Coronary artery (tissue), 2 donors: Measurements from ENCODE around the gene PPP3CA.

Experiments used
- DNase-seq: peaks from one replicate; pipeline ENCODE4 v3.0.0-alpha.2; 2017; ENCODE audit warnings: low spot score
- H3K27ac ChIP-seq, 2 donors: fragments of 200-600 bp; sonication (generic); one replicate each; pipeline ENCODE4 v1.5.1; 2016 to 2019
- H3K4me3 ChIP-seq: fragments of 200-600 bp; sonication (generic); 2 replicates; pipeline ENCODE4 v1.5.1; 2016; ENCODE audit warnings: mild to moderate bottlenecking, moderate library complexity
- TF ChIP-seq, protein P1 (sequence below): fragments of 200-600 bp; sonication (generic); IDR thresholded peaks from one replicate; pipeline ENCODE4 v1.5.1; 2019; ENCODE audit warnings: antibody characterized with exemption

Gene PPP3CA

DNA sequence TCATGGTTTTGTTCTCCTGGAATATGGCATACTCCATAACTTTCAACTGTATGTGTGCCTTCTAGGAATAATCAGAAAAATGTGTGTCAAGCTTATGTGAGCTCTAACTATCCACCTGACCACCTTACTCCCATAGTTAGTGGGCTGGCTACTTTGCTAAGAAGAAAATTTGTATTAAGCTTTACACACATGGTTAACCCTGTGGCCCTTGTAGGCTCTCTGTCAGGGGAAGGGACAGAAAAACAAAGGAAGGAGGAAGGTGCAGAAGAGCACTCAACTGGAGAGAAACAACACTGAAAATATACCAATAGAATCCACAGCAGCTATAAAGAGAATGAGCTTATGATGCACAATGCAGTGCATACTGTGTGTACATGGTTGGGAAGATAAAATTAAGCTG is 84.6 kb downstream of the PPP3CA start:
- TF ChIP-seq, protein P1, sequence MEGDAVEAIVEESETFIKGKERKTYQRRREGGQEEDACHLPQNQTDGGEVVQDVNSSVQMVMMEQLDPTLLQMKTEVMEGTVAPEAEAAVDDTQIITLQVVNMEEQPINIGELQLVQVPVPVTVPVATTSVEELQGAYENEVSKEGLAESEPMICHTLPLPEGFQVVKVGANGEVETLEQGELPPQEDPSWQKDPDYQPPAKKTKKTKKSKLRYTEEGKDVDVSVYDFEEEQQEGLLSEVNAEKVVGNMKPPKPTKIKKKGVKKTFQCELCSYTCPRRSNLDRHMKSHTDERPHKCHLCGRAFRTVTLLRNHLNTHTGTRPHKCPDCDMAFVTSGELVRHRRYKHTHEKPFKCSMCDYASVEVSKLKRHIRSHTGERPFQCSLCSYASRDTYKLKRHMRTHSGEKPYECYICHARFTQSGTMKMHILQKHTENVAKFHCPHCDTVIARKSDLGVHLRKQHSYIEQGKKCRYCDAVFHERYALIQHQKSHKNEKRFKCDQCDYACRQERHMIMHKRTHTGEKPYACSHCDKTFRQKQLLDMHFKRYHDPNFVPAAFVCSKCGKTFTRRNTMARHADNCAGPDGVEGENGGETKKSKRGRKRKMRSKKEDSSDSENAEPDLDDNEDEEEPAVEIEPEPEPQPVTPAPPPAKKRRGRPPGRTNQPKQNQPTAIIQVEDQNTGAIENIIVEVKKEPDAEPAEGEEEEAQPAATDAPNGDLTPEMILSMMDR: no peak
- Histone ChIP-seq H3K27ac (no peak overlapping the region), H3K4me3 (no peak overlapping the region)
- DNase-seq: no peak

DNA sequence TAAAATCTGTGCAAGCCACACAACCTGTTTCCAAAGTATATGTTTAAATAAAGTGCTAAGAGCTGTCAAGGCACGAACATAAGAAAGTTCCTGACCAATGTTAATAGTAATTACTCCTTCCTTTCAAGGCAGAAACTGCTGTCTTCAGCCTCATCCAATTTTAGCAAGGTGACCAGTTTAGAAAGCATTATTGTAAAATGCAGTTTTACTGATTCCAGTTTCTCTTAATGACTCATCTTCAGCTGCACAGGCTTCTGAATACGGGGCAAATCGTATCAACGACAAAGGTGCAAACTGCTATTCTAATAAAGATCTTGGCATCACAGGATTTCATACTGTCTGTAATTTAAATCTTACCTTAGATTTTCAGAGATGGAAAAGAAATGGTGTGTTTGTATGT is 87.5 kb downstream of the PPP3CA start:
- TF ChIP-seq, protein P1: no peak
- Histone ChIP-seq H3K4me3 (no peak overlapping the region), H3K27ac (no peak overlapping the region)
- no peak for DNase-seq

DNA sequence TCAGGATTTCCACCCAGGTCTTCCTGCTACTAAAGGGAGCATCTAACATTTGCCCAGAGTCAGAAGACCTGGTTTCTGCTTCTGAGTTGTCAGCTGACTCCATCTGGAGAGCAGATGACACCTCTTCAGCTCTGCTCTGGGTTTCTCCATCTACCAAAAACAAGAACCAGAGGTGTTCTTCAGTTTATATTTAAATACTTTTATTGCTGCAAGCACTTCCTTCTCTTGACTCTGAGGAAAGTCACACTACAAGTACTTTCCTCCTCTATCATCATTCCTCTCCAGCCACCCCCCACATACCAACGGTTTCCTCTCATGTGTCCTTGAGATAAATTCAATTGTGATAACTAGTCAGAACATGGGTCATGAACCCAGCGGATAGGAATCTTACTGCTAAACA is 88.4 kb downstream of the PPP3CA start:
- TF ChIP-seq, protein P1: no peak
- no peak overlapping the region for H3K4me3 ChIP-seq
- no peak overlapping the region for H3K27ac ChIP-seq
- DNase-seq: no peak

DNA sequence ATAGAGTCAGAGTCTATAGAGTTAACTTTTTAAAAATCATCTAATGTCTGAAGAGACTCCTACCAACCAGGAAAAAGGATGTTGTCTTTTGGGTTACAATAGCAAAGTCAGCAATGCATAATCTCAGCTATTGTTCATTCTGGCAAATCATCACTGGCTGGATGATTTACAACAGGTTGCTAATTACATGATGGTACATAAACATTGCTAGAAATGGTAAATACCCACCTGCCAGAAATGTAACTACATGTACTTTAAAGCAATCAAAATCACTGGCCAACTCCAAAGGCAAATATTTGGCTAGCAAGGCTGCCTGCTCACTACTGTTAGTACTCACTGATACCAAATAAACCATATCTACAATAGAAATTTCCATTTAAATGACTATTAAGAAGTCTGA is 91.1 kb downstream of the PPP3CA start:
- no peak overlapping the region for H3K27ac ChIP-seq
- TF ChIP-seq, protein P1: no peak
- no peak overlapping the region for H3K4me3 ChIP-seq
- DNase-seq: no peak

DNA sequence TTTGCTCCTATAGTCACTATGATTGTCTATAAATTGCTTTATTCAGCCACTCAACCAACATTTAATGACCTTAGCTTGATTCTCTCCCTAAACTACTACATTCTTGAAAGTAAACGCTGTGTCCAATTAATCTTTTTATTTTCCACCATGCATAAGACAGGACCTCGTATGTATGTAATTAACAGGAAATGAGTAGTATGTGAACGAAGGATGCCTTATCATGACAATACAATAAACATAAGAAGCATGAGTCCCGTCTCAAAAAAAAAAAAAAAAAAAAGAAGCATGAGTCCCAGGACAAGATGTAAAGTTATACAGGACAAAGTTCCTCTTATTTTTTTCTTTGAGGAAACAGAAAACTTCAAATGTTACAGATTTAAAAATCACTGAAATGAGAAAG is 92.5 kb downstream of the PPP3CA start:
- no peak overlapping the region for H3K4me3 ChIP-seq
- no peak overlapping the region for H3K27ac ChIP-seq
- TF ChIP-seq, protein P1: no peak
- no peak for DNase-seq

DNA sequence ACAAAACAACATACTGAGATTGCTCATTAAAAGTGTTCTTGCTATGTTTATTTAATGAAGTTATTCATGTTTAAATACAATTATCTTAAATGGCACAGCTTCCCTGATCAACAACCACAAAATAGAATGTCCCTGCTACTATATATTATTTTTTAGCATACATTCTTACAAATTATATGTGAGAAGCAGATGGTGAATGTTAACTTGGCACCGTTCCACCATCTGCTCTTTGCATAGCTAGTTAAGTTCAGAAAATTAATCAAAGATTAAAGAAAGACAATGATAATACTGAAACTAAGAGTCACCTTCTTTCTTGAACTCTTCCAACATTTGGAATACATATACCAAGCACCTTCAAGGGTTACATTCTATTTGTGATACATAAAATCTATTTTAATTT is 94.2 kb downstream of the PPP3CA start:
- no peak overlapping the region for H3K4me3 ChIP-seq
- no peak for DNase-seq
- no peak overlapping the region for H3K27ac ChIP-seq
- TF ChIP-seq, protein P1: no peak

DNA sequence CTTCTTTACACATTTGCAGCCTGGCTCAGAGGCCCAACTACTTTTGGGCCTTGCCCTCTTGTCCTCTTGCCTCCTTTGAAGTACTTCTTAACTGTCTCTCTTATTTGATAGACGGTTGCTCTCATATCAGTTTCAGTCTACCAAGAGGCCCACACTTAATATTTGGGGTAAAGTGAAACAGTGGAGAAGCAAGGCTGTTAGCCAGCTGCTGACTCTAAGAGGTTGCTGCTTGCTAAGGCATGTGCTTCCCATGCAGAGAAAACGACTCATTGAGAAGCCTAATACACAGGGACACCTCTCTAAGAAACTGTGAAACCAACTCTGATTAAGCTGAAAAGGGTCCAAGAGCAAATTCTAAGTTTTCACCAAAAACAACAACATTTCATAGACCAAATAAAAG is 94.6 kb downstream of the PPP3CA start:
- no peak for DNase-seq
- Histone ChIP-seq H3K27ac (no peak overlapping the region), H3K4me3 (no peak overlapping the region)
- TF ChIP-seq, protein P1: no peak
